H4 (cell line): Measurements from ENCODE around the gene CDH13. TPM values are rescaled to one million over a fixed set of nuclear protein-coding genes. Genes with fewer than 3 reads are reported as not detected.

Source experiments
- DNase-seq: peaks from one replicate; pipeline ENCODE4 v3.0.0-alpha.2; 2015; ENCODE audit warnings: low spot score
- total RNA-seq: library from RNA; depleted of rRNA; stranded (reverse); fragments of >200 nt; shearing (Covaris generic); gene quantifications from 2 replicates; pipeline ENCODE4 v1.2.3, GENCODE V29; 2014

The CDH13 gene
- total RNA-seq, 1 experiment from 2014 or later: not detected

GRCh38 chr16:83160287-83161020 lies 533.7 kb downstream of the CDH13 start:
- no peak for DNase-seq

- no peak for DNase-seq
Observed at GRCh38 chr16:83162791-83163190, 536.0 kb downstream of the CDH13 start.

GRCh38 chr16:83164816-83165215 lies 538.0 kb downstream of the CDH13 start:
- DNase-seq: no peak

DNA sequence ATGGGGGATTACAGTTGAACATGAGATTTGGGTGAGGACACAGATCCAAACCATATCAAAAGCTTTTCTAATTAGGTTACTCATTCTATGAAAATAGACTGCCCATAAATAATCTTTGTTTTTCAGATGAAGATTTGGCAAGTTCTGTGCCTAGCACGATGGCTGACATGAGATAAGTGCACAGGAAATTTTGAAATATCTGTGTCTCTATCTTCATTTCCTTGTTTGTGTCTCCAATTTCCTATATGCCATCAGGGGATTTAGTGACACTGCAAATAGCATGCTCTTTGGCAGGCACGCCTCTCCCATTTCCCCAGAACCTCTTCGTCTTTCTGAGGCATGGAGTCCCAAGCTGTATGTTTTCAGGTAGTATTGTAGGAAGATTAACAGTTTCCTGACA lies 544.6 kb downstream of the CDH13 start:
- DNase-seq: no peak

- no peak for DNase-seq
Observed at GRCh38 chr16:83174671-83175070, 547.9 kb downstream of the CDH13 start.

DNA sequence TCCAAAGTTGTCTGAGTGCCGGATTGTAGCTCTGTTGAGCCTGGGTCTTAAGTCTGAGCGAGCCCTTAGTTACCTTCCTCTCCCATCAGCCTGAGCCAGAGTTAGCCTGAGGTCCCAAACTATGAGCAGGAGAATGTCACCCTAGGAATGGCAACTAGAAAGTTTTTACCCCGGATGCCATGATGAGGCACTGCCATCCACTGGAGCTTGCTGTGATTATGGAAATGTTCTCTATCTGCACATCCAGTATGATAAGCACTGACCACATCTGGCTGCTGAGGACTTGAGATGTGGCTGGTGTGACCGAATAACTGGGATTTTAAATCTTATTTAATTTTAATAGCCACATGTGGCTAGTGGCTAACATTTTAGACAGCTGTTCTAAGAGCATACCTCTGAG lies 550.0 kb downstream of the CDH13 start:
- DNase-seq: no peak

DNA sequence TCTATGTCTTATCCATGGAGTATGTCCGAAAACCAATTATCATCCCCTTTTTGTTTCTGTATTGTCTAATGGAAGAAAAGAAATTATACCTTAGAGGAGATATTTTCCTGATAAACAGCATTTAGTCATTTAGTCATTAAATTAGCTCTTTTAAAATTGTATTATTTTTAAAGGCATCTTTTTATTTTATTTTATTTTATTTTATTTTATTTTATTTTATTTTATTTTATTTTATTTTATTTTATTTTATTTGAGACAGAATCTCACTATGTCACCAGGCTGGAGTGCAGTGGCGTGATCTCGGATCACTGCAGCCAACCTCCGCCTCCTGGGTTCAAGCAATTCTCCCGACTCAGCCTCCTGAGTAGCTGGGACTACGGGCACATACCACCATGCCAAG lies 559.1 kb downstream of the CDH13 start:
- DNase-seq: no peak

DNA sequence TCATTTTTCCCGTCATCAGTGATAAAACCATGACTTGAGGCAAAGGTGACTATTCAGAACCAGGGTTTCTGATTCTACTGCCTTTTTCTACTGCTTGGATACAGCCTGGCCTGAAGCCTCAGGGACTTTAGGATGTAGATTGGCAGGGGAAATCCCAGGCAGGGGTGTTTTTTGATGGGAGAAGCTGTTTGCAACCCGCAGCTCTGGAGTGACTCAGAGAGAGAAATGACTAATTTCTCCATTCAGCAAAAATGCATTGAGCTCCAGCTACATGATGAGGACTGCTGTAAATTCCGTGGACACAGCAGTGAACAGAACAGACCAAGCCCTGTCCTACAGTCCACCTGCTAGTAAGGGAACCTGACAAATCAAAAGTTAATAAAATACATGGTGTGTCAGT lies 560.6 kb downstream of the CDH13 start:
- DNase-seq: no peak

- no peak for DNase-seq
Observed at GRCh38 chr16:83196796-83197195, 570.0 kb downstream of the CDH13 start.

DNA sequence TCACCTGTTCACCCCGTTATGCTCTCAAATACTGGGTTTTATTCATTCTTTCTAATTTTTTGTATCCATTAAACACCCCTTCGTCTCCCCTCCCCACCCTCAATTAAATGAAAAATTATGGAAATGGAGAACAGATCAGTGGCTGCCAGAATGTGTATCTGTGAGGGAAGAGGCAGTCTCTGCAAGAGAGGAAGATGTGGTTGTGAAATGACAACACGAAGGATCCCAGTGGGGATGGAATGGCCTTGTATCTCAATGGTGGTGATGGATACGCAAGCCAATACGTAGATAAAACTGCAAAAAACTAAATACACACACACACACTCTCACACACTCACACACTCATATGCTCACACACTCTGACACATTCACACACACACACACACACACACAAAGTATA lies 570.7 kb downstream of the CDH13 start:
- DNase-seq: no peak

DNA sequence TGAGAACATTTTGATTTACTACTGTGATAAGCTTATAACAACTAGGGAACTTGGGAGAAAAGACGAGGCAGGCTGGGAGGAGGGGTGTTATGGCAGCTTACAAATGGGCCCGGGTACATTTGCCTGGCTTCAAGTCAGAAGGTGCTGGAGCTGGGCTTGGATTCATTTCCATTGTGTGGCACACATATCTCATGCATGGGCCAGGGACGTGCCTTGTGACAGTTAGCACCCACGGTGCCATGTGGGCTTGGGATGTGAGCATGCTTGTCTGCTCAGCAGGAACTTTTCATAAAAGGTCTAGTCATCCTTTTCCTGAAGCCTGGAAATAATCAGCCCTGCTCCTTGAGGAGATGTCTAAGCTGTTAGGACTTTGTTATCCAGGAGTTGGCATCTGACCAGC lies 572.2 kb downstream of the CDH13 start:
- no peak for DNase-seq

GRCh38 chr16:83200005-83200779 lies 573.4 kb downstream of the CDH13 start:
- no peak for DNase-seq

DNA sequence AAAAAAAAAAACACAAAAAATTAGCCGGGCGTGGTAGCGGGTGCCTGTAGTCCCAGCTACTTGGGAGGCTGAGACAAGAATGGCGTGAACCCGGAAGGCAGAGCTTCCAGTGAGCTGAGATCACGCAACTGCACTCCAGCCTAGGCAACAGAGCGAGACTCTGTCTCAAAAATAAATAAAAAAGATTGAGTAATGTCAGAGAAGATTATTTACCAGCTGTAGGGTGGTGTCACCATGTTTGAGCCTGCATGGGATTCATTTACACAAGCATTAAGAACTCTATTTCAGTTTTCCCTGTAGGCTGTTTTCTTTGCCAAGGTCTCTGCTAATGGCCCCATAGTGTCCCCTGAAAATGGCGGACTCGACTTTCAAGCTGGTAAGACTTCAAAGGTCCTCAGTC lies 575.0 kb downstream of the CDH13 start:
- DNase-seq: no peak

DNA sequence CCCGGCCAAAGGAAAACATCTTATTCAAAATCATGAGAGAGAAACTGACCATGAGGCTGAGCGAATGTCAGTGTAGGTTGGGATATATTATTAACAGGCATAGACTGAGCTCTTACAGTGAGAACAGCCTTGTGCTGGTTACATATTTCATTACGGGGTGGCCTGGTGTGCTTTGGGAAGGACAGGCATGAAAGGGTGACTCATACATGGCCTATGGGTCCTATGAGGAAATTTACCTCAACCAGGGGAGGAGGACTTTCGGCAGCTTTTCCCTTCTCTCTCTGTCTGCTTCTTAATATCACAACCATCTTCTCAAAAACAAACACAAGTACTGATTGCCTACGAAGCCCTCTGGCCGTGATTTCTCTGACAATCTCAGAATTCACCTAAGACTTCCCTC lies 579.1 kb downstream of the CDH13 start:
- DNase-seq: peak; percentile 11

GRCh38 chr16:83206426-83206825 lies 579.7 kb downstream of the CDH13 start:
- peak; percentile 19 for DNase-seq

DNA sequence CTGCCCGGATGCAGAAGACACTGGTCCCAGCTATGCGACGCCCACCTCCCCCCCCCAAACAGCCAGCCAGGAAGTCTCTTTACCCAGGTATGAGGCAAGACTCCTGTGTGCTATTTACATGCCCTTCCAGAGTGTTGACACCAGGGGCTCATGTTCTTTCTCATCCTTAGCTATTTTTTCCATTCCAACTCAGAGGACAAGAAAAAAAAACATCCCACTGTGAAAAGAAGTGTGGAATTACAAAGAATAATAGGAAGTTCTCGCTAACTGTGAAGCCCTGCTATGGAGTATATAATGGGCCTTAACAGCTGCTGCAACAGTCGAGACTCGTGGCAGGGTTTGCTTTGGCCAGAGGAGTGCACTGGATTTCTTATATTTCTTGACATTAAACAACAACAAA lies 584.9 kb downstream of the CDH13 start:
- no peak for DNase-seq

GRCh38 chr16:83212301-83212841 lies 585.6 kb downstream of the CDH13 start:
- DNase-seq: no peak

DNA sequence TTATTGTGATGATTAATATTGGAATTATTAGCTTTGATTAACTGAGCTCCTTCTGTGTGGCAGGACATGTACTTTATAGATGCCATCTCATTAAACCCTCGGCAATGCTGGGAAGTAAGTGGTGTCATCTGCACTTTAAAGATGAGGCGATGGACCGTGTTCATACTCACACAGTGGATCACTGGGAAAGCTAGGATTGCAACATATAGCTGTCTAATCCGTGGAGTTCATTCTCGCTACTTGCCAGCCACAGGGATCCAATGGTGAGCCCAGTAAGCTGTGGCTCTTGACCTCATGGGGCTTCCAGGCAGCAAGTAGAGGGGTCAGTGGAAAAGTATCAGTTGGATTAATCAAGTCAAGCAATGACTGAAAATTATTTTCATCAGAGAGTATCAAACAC lies 587.9 kb downstream of the CDH13 start:
- DNase-seq: no peak

- peak; percentile 48 for DNase-seq
Observed at GRCh38 chr16:83215406-83216001, 588.7 kb downstream of the CDH13 start.

DNA sequence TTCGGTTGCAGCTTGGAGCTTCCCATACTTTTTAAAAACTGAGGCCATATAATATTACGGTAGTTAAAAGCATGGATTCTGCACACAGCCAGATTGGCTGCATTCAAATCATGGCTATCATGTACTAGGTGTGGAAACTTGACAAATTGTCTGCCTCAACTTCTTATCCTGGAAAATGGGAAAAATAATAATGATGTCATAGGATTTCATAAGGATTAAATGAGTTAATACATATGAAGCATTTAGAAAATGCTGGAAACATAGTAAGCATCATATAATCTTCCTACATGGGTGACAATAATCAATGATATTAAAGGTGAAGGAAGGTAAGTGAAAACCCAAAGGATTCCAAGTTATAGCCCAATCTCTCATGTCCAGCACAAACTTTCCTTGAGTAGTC lies 592.5 kb downstream of the CDH13 start:
- DNase-seq: no peak

GRCh38 chr16:83220066-83220465 lies 593.3 kb downstream of the CDH13 start:
- DNase-seq: no peak

- no peak for DNase-seq
Observed at GRCh38 chr16:83224642-83225041, 597.9 kb downstream of the CDH13 start.

- DNase-seq: peak; percentile 18
Observed at GRCh38 chr16:83227336-83227735, 600.6 kb downstream of the CDH13 start.
